ENCODE data around the gene MAP3K9. TPM values are rescaled to one million over a fixed set of nuclear protein-coding genes. Genes with fewer than 3 reads are reported as not detected.

MAP3K9 gene
- total and polyA plus RNA-seq, 2 donors (not counting 3 experiments of a cell fraction or from before 2014, with no cell fraction given) = 0.06 to 0.11 TPM

DNA sequence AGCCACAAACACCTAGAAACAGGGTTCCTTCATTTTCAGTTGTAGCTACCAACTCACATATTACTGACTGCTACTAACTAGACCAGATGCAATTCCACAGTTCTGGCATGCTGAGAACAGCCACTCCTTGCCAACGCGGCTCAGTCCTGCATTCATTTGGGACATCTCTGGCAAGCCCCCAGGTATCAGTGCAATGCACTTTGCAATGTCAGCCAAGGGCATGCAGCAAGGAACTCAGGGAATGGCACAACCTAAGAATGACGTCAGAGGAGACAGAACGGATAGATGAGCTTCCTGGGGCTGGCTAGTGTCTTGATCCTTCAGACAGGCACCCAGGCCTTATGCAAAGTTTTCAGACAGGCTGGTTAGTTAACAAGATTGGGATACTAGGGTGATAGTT lies 29.6 kb downstream of the MAP3K9 start:
- H3K4me3 ChIP-seq (replicated peaks in 1 of 3; ENCODE audit: insufficient read depth in 1 of 3, low read depth in 1 of 3, low read length in 3 of 3) = no peak overlapping the region
- dilution Hi-C loops (cut with MboI; ENCODE audit: extremely low pct_ligation_motif_present, low sequenced_read_pairs) (no loop called here), intact Hi-C loops (cut with micrococcal nuclease) (no loop called here)
- no peak overlapping the region for H3K4me2 ChIP-seq (ENCODE audit: insufficient read depth, low read length)
- H3K79me2 ChIP-seq (ENCODE audit: control insufficient read depth, insufficient read depth, low read length) = no peaks in the 10 kb centered on the region
- H4K20me1 ChIP-seq (replicated peaks; ENCODE audit: control insufficient read depth, extremely low read depth, insufficient read depth, low read length) = no peaks in the 10 kb centered on the region
- ChIA-PET CTCF (no interaction called here), POLR2A (no interaction called here)
- no peaks in the 10 kb centered on the region for H3K36me3 ChIP-seq (ENCODE audit: control insufficient read depth in 2 of 2, extremely low read depth in 1 of 2, insufficient read depth in 2 of 2, low read length in 2 of 2)
- no peak overlapping the region for H2AFZ ChIP-seq (ENCODE audit: low read depth, low read length)
- TF ChIP-seq POLR2A (IDR thresholded peaks at IDR 0.05; ENCODE audit: low read depth, low read length) (no peak), MAX (IDR thresholded peaks at IDR 0.05; ENCODE audit: insufficient read depth, insufficient read length) (no peak), EZH2 (IDR thresholded peaks at IDR 0.05; ENCODE audit: borderline replicate concordance, low read depth, low read length, severe bottlenecking) (no peak), MYC (IDR thresholded peaks at IDR 0.05; ENCODE audit: low read depth, low read length) (no peak), FOS (IDR thresholded peaks at IDR 0.05; ENCODE audit: borderline replicate concordance, insufficient read depth, low read length) (no peak), POLR2AphosphoS5 (IDR thresholded peaks at IDR 0.05; ENCODE audit: insufficient read depth, low read depth, low read length) (no peak), GATA2 (IDR thresholded peaks at IDR 0.05; ENCODE audit: insufficient read depth, insufficient read length, low read depth, low read length) (no peak), JUN (IDR thresholded peaks at IDR 0.05; ENCODE audit: borderline replicate concordance, insufficient read depth, insufficient read length, low read depth) (no peak)
- TF ChIP-seq, protein P1, sequence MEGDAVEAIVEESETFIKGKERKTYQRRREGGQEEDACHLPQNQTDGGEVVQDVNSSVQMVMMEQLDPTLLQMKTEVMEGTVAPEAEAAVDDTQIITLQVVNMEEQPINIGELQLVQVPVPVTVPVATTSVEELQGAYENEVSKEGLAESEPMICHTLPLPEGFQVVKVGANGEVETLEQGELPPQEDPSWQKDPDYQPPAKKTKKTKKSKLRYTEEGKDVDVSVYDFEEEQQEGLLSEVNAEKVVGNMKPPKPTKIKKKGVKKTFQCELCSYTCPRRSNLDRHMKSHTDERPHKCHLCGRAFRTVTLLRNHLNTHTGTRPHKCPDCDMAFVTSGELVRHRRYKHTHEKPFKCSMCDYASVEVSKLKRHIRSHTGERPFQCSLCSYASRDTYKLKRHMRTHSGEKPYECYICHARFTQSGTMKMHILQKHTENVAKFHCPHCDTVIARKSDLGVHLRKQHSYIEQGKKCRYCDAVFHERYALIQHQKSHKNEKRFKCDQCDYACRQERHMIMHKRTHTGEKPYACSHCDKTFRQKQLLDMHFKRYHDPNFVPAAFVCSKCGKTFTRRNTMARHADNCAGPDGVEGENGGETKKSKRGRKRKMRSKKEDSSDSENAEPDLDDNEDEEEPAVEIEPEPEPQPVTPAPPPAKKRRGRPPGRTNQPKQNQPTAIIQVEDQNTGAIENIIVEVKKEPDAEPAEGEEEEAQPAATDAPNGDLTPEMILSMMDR (IDR thresholded peaks at IDR 0.05; ENCODE audit: extremely low read depth in 1 of 2, insufficient read depth in 1 of 2, low read depth in 1 of 2, low read length in 2 of 2) = no peak
- H3K27me3 ChIP-seq (ENCODE audit: control insufficient read depth in 2 of 2, insufficient read depth in 2 of 2, low read length in 2 of 2) = no peaks in the 10 kb centered on the region
- DNase-seq (ENCODE audit: low read depth, low spot score) = no peak
- no peak for FAIRE-seq
- H3K9me3 ChIP-seq (replicated peaks; ENCODE audit: control insufficient read depth, insufficient read depth, low read length) = no peaks in the 10 kb centered on the region
- no peak overlapping the region for H3K27ac ChIP-seq (ENCODE audit: insufficient read depth, low read depth, low read length)
- no peaks in the 10 kb centered on the region for H3K9me1 ChIP-seq (replicated peaks; ENCODE audit: control insufficient read depth, extremely low read depth, insufficient read depth, low read length)
- BruUV-seq (replicated peaks) = no TSS peak
- H3K4me1 ChIP-seq (ENCODE audit: control insufficient read depth, extremely low read depth, insufficient read depth, low read length) = no peaks in the 10 kb centered on the region
- H3K9ac ChIP-seq (replicated peaks; ENCODE audit: extremely low read depth, insufficient read depth, low read length) = no peak overlapping the region
